GM12874 (cell line): ENCODE data around the gene NCKAP1.

Source experiments
- TF ChIP-seq, protein P1 (sequence below): IDR thresholded peaks from 2 replicates; pipeline ENCODE4 v1.5.1; 2011; ENCODE audit warnings: low read depth, mild to moderate bottlenecking, control low read depth, low read length, moderate library complexity; ENCODE audit not compliant: insufficient read depth

Gene NCKAP1

DNA sequence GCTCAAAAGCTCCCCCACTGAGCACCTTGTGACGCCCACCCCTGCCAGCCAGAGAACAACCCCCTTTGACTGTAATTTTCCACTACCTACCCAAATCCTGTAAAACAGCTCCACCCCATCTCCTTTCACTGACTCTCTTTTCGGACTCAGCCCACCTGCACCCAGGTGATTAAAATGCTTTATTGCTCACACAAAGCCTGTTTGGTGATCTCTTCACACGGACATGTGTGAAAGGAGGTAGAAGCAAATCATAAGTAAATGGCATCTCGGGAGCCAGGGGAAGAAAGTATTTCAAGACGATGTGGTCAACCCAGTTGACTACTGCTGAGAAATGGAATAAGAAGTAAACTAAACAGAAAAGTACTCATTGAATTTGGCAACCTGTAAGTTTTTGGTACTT is 11.2 kb upstream of the NCKAP1 start:
- TF ChIP-seq, protein P1, sequence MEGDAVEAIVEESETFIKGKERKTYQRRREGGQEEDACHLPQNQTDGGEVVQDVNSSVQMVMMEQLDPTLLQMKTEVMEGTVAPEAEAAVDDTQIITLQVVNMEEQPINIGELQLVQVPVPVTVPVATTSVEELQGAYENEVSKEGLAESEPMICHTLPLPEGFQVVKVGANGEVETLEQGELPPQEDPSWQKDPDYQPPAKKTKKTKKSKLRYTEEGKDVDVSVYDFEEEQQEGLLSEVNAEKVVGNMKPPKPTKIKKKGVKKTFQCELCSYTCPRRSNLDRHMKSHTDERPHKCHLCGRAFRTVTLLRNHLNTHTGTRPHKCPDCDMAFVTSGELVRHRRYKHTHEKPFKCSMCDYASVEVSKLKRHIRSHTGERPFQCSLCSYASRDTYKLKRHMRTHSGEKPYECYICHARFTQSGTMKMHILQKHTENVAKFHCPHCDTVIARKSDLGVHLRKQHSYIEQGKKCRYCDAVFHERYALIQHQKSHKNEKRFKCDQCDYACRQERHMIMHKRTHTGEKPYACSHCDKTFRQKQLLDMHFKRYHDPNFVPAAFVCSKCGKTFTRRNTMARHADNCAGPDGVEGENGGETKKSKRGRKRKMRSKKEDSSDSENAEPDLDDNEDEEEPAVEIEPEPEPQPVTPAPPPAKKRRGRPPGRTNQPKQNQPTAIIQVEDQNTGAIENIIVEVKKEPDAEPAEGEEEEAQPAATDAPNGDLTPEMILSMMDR = no peak

DNA sequence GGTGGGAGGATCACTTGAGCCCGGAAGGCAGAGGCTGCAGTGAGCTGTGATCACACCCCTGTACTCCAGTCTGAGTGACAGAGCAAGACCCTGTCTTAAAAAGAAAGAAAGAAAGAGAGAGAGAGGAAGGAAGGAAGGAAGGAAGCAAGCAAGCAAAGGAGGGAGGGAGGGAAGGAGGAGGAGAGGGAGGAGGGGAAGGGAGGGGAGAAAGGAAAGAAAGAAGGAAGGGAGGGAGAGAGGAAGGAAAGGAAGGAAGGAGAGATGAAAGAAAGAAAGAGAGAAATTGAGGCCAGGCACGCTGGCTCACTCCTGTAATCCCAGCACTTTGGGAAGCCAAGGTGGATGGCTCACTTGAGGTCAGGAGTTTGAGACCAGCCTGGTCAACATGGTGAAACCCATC is 2.3 kb upstream of the NCKAP1 start:
- TF ChIP-seq, protein P1 = no peak

DNA sequence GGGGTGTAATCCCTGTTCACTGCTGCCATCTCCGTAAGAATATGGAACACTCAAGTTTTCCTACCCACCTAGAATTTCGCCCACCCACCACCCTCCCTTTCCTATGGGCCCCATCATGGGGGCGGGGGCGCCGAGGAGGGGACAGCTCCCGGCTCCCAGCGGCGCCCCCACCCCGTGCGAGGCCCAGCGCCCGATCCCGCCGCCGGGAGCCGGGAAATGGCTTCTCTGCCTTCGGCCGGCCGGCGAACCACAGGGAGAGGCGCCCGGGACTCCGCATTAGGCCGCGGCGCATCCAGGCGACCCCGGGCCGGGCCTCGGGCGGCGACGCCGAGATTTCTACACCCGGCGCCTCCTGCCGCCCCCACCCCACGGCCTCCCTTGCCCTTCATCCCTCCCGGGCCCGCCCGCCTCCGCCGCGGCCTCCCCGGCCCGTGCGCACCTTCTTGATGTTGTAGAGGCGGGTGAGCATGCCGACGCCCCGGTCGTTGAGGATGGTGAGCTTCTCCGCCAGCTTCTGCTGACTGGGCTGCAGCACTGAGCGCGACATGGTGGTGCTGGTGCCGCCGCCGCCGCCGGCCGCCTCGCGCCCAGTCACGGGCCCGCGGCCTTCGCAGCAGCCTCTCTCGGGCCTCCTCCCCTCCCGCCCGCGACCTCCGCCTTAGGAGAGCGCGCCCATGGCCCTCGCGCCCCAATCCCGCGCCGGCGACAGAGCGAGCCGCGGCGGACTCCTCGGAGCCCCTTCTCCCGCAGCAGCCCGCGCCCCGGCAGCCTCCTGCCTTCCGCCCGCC is 510 bp downstream of the NCKAP1 start:
- TF ChIP-seq, protein P1 = no peak

DNA sequence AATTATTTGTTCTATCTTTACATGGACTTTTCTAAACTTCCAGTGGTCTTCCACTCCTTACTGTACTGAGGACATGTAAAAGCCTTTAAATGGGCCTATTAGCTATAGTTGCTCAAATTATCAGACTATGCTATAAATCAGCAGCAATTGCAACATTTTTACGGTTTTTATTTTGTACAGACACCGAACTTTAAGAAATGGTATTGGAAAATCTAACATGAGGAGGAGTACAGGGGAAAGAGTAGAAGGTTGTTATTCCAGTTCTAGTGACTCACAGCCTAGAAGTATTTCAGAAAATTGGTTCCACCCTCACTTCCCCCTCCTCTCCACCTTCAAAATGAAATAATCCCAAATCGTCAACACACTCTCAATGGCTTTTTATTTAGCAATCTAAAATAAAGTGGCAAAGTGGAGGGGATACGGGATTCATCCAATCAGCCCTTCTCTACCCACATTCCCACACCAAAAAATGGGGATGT is 1.1 kb downstream of the NCKAP1 start:
- TF ChIP-seq, protein P1 = no peak

DNA sequence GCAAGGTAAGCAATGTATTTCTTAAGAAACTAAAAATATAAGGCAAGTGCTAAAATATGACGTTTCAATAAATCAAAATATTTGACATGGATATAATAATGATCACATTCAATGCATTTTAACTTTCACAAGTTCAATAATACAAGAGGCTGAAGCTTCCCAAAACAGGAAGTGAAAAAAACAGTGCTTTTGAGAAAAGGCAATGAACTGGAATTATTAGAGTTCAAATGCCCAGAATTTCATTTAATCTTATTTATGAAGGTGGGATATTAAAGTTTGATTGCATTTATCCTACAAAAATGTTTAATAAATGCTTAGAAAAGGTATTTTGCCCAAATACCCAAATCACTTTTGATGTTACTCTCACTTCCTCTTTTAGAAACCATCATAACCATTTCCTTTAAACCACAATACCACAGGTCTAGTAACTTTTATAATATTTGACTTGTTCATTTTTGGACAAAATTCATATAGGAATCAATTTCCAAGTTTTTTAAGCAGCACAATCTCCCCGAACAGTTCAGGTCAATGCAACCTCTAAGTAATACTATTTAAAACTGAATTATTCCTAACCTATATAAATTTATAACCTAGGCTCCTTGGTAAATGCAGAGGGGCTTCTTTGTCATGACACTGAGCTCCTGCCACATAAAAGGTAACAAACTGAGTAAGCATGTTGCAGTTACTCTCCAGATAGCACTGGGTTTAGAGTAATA is 2.1 kb downstream of the NCKAP1 start:
- TF ChIP-seq, protein P1 = no peak

DNA sequence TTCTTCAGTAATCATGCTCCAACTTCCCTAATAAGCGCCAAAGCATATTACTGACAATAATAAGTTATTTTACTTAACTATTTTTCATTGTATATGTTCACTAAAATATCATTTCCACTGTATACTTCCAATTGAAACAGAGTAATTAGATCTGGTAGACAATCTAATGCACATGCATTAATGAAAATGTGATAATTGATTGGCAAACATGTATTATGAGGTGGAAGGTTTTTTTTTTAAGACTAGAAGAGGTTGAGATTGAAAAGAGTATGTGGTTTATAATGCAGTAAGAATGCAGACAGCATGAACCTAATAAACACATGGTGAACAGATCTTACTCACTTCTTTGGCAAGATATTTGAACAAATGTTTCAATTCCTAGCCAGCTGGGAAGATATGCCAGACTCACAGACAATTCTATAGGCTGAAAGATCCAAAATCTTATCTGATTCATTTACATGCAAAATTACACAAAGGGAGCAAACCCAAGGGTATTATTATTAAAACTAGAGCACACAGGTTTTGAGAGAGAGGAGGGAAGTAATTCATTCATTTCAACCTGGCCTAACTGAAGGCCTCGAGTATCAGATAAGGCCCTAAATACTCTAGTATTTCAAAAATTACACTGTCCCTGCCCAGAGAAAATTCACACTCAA is 2.8 kb downstream of the NCKAP1 start:
- TF ChIP-seq, protein P1 = no peak

DNA sequence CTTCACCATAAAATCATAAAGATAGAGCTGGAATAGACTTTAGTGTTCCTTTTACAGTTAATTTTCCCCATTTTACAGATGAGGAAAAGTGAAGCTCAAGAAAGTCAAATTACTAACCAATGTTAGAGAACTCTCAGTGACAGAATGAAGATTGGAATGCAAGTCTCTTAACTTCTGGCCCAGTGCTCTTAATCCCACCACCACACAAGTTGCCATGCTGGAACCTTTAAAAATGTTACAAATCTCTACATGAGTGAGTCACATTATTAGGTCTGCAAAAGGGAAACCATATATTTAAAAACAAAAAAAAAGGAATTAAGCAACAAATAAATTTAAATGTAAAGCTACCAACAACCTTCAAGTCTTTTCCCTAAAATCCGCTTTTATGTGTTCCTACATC is 3.5 kb downstream of the NCKAP1 start:
- TF ChIP-seq, protein P1 = no peak
